ENCODE measurements around the gene FCGR3A.

FCGR3A gene

GRCh38 chr1:161499099-161500039, 50.2 kb downstream of the FCGR3A start:
- peak; percentile 62 to 71 for DNase-seq

GRCh38 chr1:161498646-161499045, 51.0 kb downstream of the FCGR3A start:
- DNase-seq = no peak

GRCh38 chr1:161497961-161498360, 51.7 kb downstream of the FCGR3A start:
- DNase-seq = peak; percentile 31 to 53

- DNase-seq = no peak
Measured at GRCh38 chr1:161495490-161495889, 54.1 kb downstream of the FCGR3A start.

- DNase-seq = no peak
Measured at GRCh38 chr1:161494091-161494735, 55.4 kb downstream of the FCGR3A start.

- no peak for DNase-seq
Measured at GRCh38 chr1:161492827-161493226, 56.8 kb downstream of the FCGR3A start.
